GM20000 (cell line): Measurements from ENCODE around the gene CTSO.

Experiments used
- DNase-seq: peaks from one replicate; pipeline ENCODE4 v3.0.0; 2012; ENCODE audit warnings: low spot score
- TF ChIP-seq, protein P1 (sequence below): IDR thresholded peaks from 2 replicates; pipeline ENCODE4 v1.5.1; 2012; ENCODE audit warnings: mild to moderate bottlenecking, control low read depth; ENCODE audit errors: extremely low read depth, missing control alignments

Gene CTSO

DNA sequence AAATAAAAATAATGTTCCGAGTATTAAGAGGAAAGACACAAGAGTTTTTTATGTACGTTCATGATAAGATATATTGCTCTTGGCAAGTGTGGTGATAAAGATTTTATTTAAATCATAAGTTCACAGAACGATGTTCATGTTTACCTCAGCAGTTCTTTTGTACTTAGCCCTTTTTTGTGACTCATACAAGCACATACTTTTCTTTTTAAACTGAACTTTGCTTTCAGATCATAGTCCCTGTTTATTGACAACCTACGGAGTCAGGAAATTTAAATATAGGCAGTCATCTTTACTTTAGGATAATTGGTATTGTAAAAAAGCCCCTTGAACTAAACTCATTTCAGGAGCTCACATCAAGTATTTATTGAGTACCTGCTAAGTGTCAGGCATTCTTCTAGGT is 1.3 kb upstream of the CTSO start:
- DNase-seq, result no peak
- TF ChIP-seq, protein P1, sequence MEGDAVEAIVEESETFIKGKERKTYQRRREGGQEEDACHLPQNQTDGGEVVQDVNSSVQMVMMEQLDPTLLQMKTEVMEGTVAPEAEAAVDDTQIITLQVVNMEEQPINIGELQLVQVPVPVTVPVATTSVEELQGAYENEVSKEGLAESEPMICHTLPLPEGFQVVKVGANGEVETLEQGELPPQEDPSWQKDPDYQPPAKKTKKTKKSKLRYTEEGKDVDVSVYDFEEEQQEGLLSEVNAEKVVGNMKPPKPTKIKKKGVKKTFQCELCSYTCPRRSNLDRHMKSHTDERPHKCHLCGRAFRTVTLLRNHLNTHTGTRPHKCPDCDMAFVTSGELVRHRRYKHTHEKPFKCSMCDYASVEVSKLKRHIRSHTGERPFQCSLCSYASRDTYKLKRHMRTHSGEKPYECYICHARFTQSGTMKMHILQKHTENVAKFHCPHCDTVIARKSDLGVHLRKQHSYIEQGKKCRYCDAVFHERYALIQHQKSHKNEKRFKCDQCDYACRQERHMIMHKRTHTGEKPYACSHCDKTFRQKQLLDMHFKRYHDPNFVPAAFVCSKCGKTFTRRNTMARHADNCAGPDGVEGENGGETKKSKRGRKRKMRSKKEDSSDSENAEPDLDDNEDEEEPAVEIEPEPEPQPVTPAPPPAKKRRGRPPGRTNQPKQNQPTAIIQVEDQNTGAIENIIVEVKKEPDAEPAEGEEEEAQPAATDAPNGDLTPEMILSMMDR, result no peak

DNA sequence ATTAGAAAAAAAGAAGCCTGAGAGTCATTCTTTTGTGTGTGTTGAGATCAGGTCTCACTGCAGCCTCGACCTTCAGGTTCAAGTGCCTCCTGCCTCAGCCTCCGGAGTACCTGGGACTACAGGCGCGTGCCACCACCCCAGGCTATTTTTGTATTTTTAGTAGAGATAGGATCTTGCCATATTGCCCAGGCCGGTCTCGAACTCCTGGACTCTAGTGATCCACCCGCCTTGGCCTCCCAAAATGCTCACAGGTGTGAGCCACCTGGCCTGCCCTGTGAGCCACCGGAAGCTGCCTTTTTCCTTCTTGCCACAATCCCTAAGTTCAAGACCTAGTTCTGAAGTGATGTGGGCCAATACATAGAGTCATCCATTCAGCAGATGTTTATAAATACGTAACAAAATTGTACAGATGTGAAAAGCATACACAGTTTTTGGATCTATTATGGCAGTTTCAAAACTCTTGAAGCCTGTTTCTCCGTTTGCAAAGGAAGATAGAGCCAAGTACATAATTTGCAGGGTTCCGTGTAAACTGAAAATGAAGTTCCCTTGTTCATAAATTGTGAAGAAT is 536 bp upstream of the CTSO start:
- no peak for DNase-seq

DNA sequence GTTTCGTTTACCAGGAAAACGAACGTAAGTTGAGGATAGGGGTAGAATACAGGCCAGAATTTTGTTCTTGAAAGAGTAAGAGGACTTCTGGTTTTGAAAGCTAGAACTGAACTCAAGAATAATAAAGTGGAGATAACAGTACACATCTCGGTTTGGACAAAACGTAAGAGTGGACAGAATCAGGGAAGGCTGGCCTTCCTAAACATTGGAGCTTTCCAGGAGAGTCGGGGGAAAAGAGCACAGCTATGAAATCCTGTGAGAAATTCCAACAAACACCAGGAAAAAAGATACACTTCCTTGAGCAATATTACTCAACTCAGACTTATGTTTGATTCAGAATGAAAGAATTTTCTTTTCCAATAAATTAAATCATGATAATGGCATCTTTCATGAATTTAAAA is 1.2 kb downstream of the CTSO start:
- no peak for DNase-seq
- TF ChIP-seq, protein P1, result no peak

More for the DNA sequence above, 536 bp upstream of the CTSO start:
- TF ChIP-seq, protein P1, result no peak

DNA sequence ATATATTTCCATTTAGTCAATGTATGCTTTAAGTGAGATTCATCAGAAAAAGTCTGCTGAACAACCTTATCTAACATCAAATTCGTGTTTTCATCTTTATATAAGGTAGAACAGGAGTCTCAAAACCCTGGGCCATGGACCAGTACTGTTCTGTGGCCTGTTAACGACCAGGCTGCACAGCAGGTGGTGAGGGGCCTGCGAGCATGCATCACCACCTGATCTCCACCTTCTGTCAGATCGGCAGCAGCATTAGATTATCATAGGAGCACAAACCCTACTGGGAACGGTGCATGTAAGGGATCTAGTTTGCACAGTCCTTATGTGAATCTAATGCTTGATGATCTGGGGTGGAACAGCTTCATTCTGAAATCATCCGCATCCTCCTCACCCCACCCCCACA is 3.2 kb downstream of the CTSO start:
- TF ChIP-seq, protein P1, result no peak

DNA sequence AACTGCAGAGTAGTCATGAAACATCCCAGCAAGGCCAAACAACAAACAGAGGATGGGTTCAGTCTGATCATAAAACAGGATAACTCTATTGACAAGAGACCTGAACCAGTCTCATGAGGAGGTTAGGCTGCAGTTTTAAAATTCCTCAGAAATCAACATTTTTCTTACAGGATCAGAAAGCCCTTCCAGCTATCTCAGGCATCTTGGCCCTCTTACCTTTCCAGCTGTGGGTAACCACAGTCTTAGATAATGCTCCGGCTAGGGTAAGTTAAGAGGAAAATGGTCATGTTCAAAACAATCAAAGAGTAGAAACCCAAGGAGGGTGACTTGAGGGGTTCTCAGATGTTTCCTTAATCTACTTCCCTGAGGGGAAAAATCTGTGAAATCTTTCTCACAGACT is 5.1 kb downstream of the CTSO start:
- no peak for DNase-seq
- TF ChIP-seq, protein P1, result no peak

More for the DNA sequence above, 3.2 kb downstream of the CTSO start:
- no peak for DNase-seq

DNA sequence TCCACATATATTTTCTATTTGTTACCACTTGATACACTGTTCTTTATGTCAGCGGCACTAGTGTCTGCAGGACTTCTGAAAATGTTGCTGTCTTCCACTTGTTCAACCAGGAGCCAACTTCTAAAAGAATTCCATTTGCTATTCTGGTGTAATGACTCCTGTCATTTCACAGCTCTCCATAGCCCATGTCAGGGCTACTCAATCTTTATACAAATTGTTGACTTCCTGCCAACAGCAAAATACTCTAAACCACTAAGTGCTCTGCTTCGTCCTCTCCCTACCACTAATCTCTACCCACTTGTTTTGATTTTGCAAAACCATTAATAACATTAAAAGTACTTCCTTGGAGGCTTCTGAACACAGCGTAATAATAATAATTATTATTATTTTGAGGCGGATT is 7.2 kb downstream of the CTSO start:
- DNase-seq, result no peak

DNA sequence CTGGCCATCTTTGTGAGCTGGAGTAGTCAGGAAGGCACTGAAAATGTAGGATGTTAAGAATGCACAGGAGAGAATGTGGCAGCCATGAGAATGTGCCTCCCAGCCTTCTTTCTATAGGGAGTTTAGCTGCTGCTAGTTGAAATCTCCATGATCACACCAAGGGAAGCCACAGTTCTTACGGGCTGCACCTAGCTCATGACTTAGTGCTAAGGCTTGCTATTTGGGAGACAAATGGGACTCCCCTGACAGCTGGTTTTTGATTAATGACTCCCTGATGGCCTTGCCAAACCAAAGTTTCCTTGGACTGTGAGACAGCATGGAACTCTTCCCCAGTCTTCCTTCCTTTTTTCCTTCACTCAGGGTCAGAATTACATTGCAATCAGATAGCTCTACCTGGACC is 9.2 kb downstream of the CTSO start:
- TF ChIP-seq, protein P1, result no peak
- DNase-seq, result no peak

More for the DNA sequence above, 7.2 kb downstream of the CTSO start:
- TF ChIP-seq, protein P1, result no peak
